Measurements from ENCODE around the gene SIX2.

The SIX2 gene

DNA sequence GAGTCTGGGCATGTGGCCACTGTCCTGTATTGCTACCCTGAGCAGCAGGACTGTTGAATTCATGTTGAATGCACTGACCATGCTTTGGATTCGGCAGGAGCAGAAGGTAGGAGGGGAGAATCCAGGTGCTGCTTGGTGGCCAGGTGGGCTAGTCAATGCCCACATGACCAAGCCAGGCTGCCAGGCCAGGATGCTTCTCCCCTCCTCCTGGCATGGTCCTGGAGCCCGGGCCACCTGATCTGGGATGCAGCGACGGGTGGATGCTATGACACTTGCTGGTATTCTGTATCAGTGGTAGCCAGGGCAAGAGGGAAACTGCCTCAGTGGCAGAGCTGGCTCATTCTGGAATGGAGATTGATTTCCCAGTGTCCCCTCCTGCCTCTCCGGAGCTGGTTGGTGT is 14.8 kb upstream of the SIX2 start:
- TF ChIP-seq, protein P1, sequence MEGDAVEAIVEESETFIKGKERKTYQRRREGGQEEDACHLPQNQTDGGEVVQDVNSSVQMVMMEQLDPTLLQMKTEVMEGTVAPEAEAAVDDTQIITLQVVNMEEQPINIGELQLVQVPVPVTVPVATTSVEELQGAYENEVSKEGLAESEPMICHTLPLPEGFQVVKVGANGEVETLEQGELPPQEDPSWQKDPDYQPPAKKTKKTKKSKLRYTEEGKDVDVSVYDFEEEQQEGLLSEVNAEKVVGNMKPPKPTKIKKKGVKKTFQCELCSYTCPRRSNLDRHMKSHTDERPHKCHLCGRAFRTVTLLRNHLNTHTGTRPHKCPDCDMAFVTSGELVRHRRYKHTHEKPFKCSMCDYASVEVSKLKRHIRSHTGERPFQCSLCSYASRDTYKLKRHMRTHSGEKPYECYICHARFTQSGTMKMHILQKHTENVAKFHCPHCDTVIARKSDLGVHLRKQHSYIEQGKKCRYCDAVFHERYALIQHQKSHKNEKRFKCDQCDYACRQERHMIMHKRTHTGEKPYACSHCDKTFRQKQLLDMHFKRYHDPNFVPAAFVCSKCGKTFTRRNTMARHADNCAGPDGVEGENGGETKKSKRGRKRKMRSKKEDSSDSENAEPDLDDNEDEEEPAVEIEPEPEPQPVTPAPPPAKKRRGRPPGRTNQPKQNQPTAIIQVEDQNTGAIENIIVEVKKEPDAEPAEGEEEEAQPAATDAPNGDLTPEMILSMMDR (IDR thresholded peaks at IDR 0.05; ENCODE audit: control insufficient read depth, extremely low read depth, insufficient read depth) = no peak
- no peak overlapping the region for H3K4me3 ChIP-seq (ENCODE audit: low read depth, low read length)
- no peak for DNase-seq (ENCODE audit: low read depth)

- DNase-seq (ENCODE audit: low read depth) = no peak
- no peak overlapping the region for H3K4me3 ChIP-seq (ENCODE audit: low read depth, low read length)
- TF ChIP-seq, protein P1 (IDR thresholded peaks at IDR 0.05; ENCODE audit: control insufficient read depth, extremely low read depth, insufficient read depth) = no peak
Measured at GRCh38 chr2:45020439-45020838, 11.2 kb upstream of the SIX2 start.

GRCh38 chr2:45018023-45018422 is 8.8 kb upstream of the SIX2 start:
- no peak overlapping the region for H3K4me3 ChIP-seq (ENCODE audit: low read depth, low read length)
- DNase-seq (ENCODE audit: low read depth) = no peak
- TF ChIP-seq, protein P1 (IDR thresholded peaks at IDR 0.05; ENCODE audit: control insufficient read depth, extremely low read depth, insufficient read depth) = no peak

GRCh38 chr2:45014831-45015230 is 5.6 kb upstream of the SIX2 start:
- TF ChIP-seq, protein P1 (IDR thresholded peaks at IDR 0.05; ENCODE audit: control insufficient read depth, extremely low read depth, insufficient read depth) = no peak
- no peak overlapping the region for H3K4me3 ChIP-seq (ENCODE audit: low read depth, low read length)
- no peak for DNase-seq (ENCODE audit: low read depth)

GRCh38 chr2:45014016-45014702 is 4.9 kb upstream of the SIX2 start:
- TF ChIP-seq, protein P1 (IDR thresholded peaks at IDR 0.05; ENCODE audit: control insufficient read depth, extremely low read depth, insufficient read depth) = no peak
- H3K4me3 ChIP-seq (ENCODE audit: low read depth, low read length) = no peak overlapping the region
- no peak for DNase-seq (ENCODE audit: low read depth)

- no peak for DNase-seq (ENCODE audit: low read depth)
- TF ChIP-seq, protein P1 (IDR thresholded peaks at IDR 0.05; ENCODE audit: control insufficient read depth, extremely low read depth, insufficient read depth) = no peak
- H3K4me3 ChIP-seq (ENCODE audit: low read depth, low read length) = no peak overlapping the region
Measured at GRCh38 chr2:45013229-45014015, 4.2 kb upstream of the SIX2 start.

All from LNCaP clone FGC (cell line).